Upper lobe of left lung (tissue), 6 donors: ENCODE data around the gene CHRNA9. TPM values are rescaled to one million over a fixed set of nuclear protein-coding genes. Genes with fewer than 3 reads are reported as not detected.

ENCODE experiments used
- ATAC-seq, 2 donors: fragments of 200-7000 bp; cut with Tn5 transposase; one replicate each; pipeline ENCODE4 v1.9.1; 2022; ENCODE audit warnings: mild to moderate bottlenecking in 2 of 2, moderate library complexity in 2 of 2; ENCODE audit not compliant: low FRiP score in 2 of 2
- DNase-seq, 2 donors: peaks; one replicate each; pipeline ENCODE4 v3.0.0-alpha.2; 2019 to 2020
- H3K27ac ChIP-seq, 4 donors: fragments of 200-600 bp; sonication (generic); one replicate each; pipeline ENCODE4 v1.5.1; 2016 to 2019
- H3K27me3 ChIP-seq, 4 donors: fragments of 200-600 bp; sonication (generic); one replicate each; pipeline ENCODE4 v1.5.1; 2017 to 2019
- H3K36me3 ChIP-seq, 4 donors: fragments of 200-600 bp; sonication (generic); one replicate each; pipeline ENCODE4 v1.5.1; 2016 to 2019
- H3K4me1 ChIP-seq, 4 donors: fragments of 200-600 bp; sonication (generic); one replicate each; pipeline ENCODE4 v1.5.1; 2018 to 2019
- H3K4me3 ChIP-seq, 4 donors: fragments of 200-600 bp; sonication (generic); one replicate each; pipeline ENCODE4 v1.5.1; 2017 to 2019; ENCODE audit warnings: mild to moderate bottlenecking in 2 of 4, moderate library complexity in 1 of 4
- H3K9me3 ChIP-seq, 4 donors: fragments of 200-600 bp; sonication (generic); one replicate each; pipeline ENCODE4 v1.5.1; 2018 to 2019
- CTCF ChIP-seq, 6 experiments: fragments of 450-650 bp in 4 of 6; fragments of 200-600 bp in 2 of 6; sonication (generic) in 2 of 6; IDR thresholded peaks; one replicate each; pipeline ENCODE4 v1.5.1; 2016 to 2019; ENCODE audit warnings: antibody characterized with exemption in 6 of 6
- EP300 ChIP-seq, 4 donors: sonication (generic); formaldehyde crosslinking; IDR thresholded peaks; one replicate each; pipeline ENCODE4 v1.5.1; 2017; ENCODE audit warnings: antibody characterized with exemption in 4 of 4, control low read depth in 2 of 4
- POLR2A ChIP-seq, 4 donors: fragments of 450-650 bp; IDR thresholded peaks; one replicate each; pipeline ENCODE4 v1.5.1; 2016 to 2017; ENCODE audit warnings: antibody characterized with exemption in 4 of 4, mild to moderate bottlenecking in 2 of 4
- POLR2AphosphoS5 ChIP-seq, 2 donors: sonication (generic); formaldehyde crosslinking; IDR thresholded peaks; one replicate each; pipeline ENCODE4 v1.5.1; 2017; ENCODE audit warnings: antibody characterized with exemption in 2 of 2
- WGBS, 2 donors: methylation state at CpG; one replicate each; pipeline ENCODE4 v1.1.5; 2017 to 2018; 5-methylcytosine and 5-hydroxymethylcytosine counted together
- total RNA-seq, 6 donors: library from RNA; depleted of rRNA in 4 of 6; stranded (reverse); fragments of >200 nt in 4 of 6; gene quantifications; one replicate each; pipeline versions ENCODE4 v1.1.0 to v1.2.1, GENCODE V29; 2016 to 2021
- donor health status: DM: no; HTN: no; CAD: no; lungs with moderate emphysema.
- donor health status: DM: no; HTN: yes; CAD: no; lungs with severe emphysema.

Gene CHRNA9
- total RNA-seq, 6 donors from 2014 or later = 0.49 TPM; not detected in 5

- H3K36me3 ChIP-seq = no peaks in the 10 kb centered on the region
- H3K27ac ChIP-seq = peak overlapping the region in 3 of 4 donors; percentile 8 to 51 (median 47)
- TF ChIP-seq POLR2AphosphoS5 (IDR thresholded peaks at IDR 0.05) (no peak), CTCF (IDR thresholded peaks at IDR 0.05) (no peak), POLR2A (IDR thresholded peaks at IDR 0.05) (no peak), EP300 (IDR thresholded peaks at IDR 0.05) (no peak)
- DNase-seq (no peak), ATAC-seq (no peak)
- no peak overlapping the region for H3K4me3 ChIP-seq
- WGBS, 2 donors = 65 to 66% methylated on average over 4 of the region's 4 CpGs
- no peaks in the 10 kb centered on the region for H3K27me3 ChIP-seq
- H3K4me1 ChIP-seq = peaks cover 4 to 29% (median 10%) of the 10 kb centered on the region in 4 donors
- peaks cover 0 to 2% (median 0%) of the 10 kb centered on the region in 4 donors for H3K9me3 ChIP-seq
Observed at GRCh38 chr4:40308528-40309122, 26.5 kb upstream of the CHRNA9 start.

GRCh38 chr4:40309250-40309774 is 25.8 kb upstream of the CHRNA9 start:
- H3K4me3 ChIP-seq = no peak overlapping the region
- 2 to 3% methylated on average over 10 of the region's 10 CpGs for WGBS, 2 donors
- H3K36me3 ChIP-seq = no peaks in the 10 kb centered on the region
- H3K4me1 ChIP-seq = peaks cover 4 to 29% (median 10%) of the 10 kb centered on the region in 4 donors
- peak overlapping the region in 2 of 4 donors; percentile 10 to 47 for H3K27ac ChIP-seq
- TF ChIP-seq CTCF (IDR thresholded peaks at IDR 0.05) = peak; percentile 86 to 88 (median 87)
- TF ChIP-seq POLR2AphosphoS5 (IDR thresholded peaks at IDR 0.05) = no peak
- no peak for TF ChIP-seq EP300 (IDR thresholded peaks at IDR 0.05)
- ATAC-seq (peak; percentile 88 to 89), DNase-seq (peak in 1 of 2 donors; percentile 93)
- peaks cover 0 to 2% (median 0%) of the 10 kb centered on the region in 4 donors for H3K9me3 ChIP-seq
- H3K27me3 ChIP-seq = no peaks in the 10 kb centered on the region

DNA sequence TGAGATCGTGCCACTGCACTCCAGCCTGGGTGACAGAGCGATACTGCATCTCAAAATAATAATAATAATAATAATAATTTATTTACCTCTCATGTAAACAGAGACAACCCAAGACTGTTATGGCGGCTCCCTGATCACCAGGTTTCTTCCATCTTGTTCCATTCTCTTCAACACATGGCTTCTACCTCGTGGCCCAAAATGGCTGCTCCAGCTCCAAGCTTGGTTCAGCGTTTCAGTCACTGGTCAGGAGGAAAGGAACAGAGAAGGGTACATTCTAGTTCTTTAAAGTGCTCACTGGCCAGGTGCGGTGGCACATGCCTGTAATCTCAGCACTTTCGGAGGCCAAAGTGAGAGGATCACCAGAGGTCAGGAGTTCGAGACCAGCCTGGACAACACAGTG is 24.9 kb upstream of the CHRNA9 start:
- DNase-seq = no peak

GRCh38 chr4:40311811-40312346 is 23.3 kb upstream of the CHRNA9 start:
- H3K27ac ChIP-seq = peak overlapping the region in 1 of 4 donors; percentile 24

More for the DNA sequence above, 24.9 kb upstream of the CHRNA9 start:
- ATAC-seq = no peak
- Histone ChIP-seq H3K4me1 (peaks cover 4 to 29% (median 10%) of the 10 kb centered on the region in 4 donors), H3K4me3 (no peak overlapping the region), H3K9me3 (no peaks in the 10 kb centered on the region), H3K27me3 (no peaks in the 10 kb centered on the region), H3K27ac (no peak overlapping the region), H3K36me3 (no peaks in the 10 kb centered on the region)
- no peak for TF ChIP-seq CTCF (IDR thresholded peaks at IDR 0.05)
- TF ChIP-seq EP300 (IDR thresholded peaks at IDR 0.05) = no peak
- no peak for TF ChIP-seq POLR2AphosphoS5 (IDR thresholded peaks at IDR 0.05)
- TF ChIP-seq POLR2A (IDR thresholded peaks at IDR 0.05) = no peak
- WGBS, 2 donors = 95 to 100% methylated on average over 8 of the region's 8 CpGs

More at GRCh38 chr4:40311811-40312346, 23.3 kb upstream of the CHRNA9 start:
- DNase-seq (peak in 1 of 2 donors; percentile 59), ATAC-seq (peak in 1 of 2 donors; percentile 72)
- H3K4me3 ChIP-seq = no peak overlapping the region
- H3K4me1 ChIP-seq = peaks cover 11 to 36% (median 20%) of the 10 kb centered on the region in 4 donors
- 21 to 24% methylated on average over 10 to 11 of the region's 11 CpGs for WGBS, 2 donors
- no peaks in the 10 kb centered on the region for H3K27me3 ChIP-seq
- no peaks in the 10 kb centered on the region for H3K36me3 ChIP-seq
- no peaks in the 10 kb centered on the region for H3K9me3 ChIP-seq
- no peak for TF ChIP-seq CTCF (IDR thresholded peaks at IDR 0.05)
- no peak for TF ChIP-seq POLR2AphosphoS5 (IDR thresholded peaks at IDR 0.05)
- TF ChIP-seq EP300 (IDR thresholded peaks at IDR 0.05) = no peak
- TF ChIP-seq POLR2A (IDR thresholded peaks at IDR 0.05) = no peak
